Upper lobe of left lung (tissue), 6 donors: ENCODE results near the gene PDE4D. TPM values are rescaled to one million over a fixed set of nuclear protein-coding genes. Genes with fewer than 3 reads are reported as not detected.

Source experiments
- ATAC-seq, 2 donors: fragments of 200-7000 bp; cut with Tn5 transposase; one replicate each; pipeline ENCODE4 v1.9.1; 2022; ENCODE audit warnings: mild to moderate bottlenecking in 2 of 2, moderate library complexity in 2 of 2; ENCODE audit not compliant: low FRiP score in 2 of 2
- DNase-seq, 2 donors: peaks; one replicate each; pipeline ENCODE4 v3.0.0-alpha.2; 2019 to 2020
- H3K27ac ChIP-seq, 4 donors: fragments of 200-600 bp; sonication (generic); one replicate each; pipeline ENCODE4 v1.5.1; 2016 to 2019
- H3K27me3 ChIP-seq, 4 donors: fragments of 200-600 bp; sonication (generic); one replicate each; pipeline ENCODE4 v1.5.1; 2017 to 2019
- H3K36me3 ChIP-seq, 4 donors: fragments of 200-600 bp; sonication (generic); one replicate each; pipeline ENCODE4 v1.5.1; 2016 to 2019
- H3K4me1 ChIP-seq, 4 donors: fragments of 200-600 bp; sonication (generic); one replicate each; pipeline ENCODE4 v1.5.1; 2018 to 2019
- H3K4me3 ChIP-seq, 4 donors: fragments of 200-600 bp; sonication (generic); one replicate each; pipeline ENCODE4 v1.5.1; 2017 to 2019; ENCODE audit warnings: mild to moderate bottlenecking in 2 of 4, moderate library complexity in 1 of 4
- H3K9me3 ChIP-seq, 4 donors: fragments of 200-600 bp; sonication (generic); one replicate each; pipeline ENCODE4 v1.5.1; 2018 to 2019
- CTCF ChIP-seq, 6 experiments: fragments of 450-650 bp in 4 of 6; fragments of 200-600 bp in 2 of 6; sonication (generic) in 2 of 6; IDR thresholded peaks; one replicate each; pipeline ENCODE4 v1.5.1; 2016 to 2019; ENCODE audit warnings: antibody characterized with exemption in 6 of 6
- EP300 ChIP-seq, 4 donors: sonication (generic); formaldehyde crosslinking; IDR thresholded peaks; one replicate each; pipeline ENCODE4 v1.5.1; 2017; ENCODE audit warnings: antibody characterized with exemption in 4 of 4, control low read depth in 2 of 4
- POLR2A ChIP-seq, 4 donors: fragments of 450-650 bp; IDR thresholded peaks; one replicate each; pipeline ENCODE4 v1.5.1; 2016 to 2017; ENCODE audit warnings: antibody characterized with exemption in 4 of 4, mild to moderate bottlenecking in 2 of 4
- POLR2AphosphoS5 ChIP-seq, 2 donors: sonication (generic); formaldehyde crosslinking; IDR thresholded peaks; one replicate each; pipeline ENCODE4 v1.5.1; 2017; ENCODE audit warnings: antibody characterized with exemption in 2 of 2
- WGBS, 2 donors: methylation state at CpG; one replicate each; pipeline ENCODE4 v1.1.5; 2017 to 2018; 5-methylcytosine and 5-hydroxymethylcytosine counted together
- total RNA-seq, 6 donors: library from RNA; depleted of rRNA in 4 of 6; stranded (reverse); fragments of >200 nt in 4 of 6; gene quantifications; one replicate each; pipeline versions ENCODE4 v1.1.0 to v1.2.1, GENCODE V29; 2016 to 2021
- donor health status: DM: no; HTN: no; CAD: no; lungs with moderate emphysema.
- donor health status: DM: no; HTN: yes; CAD: no; lungs with severe emphysema.

Gene PDE4D
- total RNA-seq, 6 donors from 2014 or later: 50.4 to 188 (median 84.0) TPM

GRCh38 chr5:59362438-59362837 is 531.1 kb downstream of the PDE4D start:
- ATAC-seq (no peak), DNase-seq (no peak)
- Histone ChIP-seq H3K4me3 (no peak overlapping the region), H3K9me3 (no peaks in the 10 kb centered on the region), H3K36me3 (no peaks in the 10 kb centered on the region), H3K4me1 (peaks cover 6 to 21% (median 11%) of the 10 kb centered on the region in 4 donors), H3K27me3 (no peaks in the 10 kb centered on the region), H3K27ac (no peak overlapping the region)
- WGBS, 2 donors: 61 to 81% methylated on average over 2 of the region's 2 CpGs
- no peak for TF ChIP-seq CTCF (IDR thresholded peaks at IDR 0.05)
- no peak for TF ChIP-seq POLR2AphosphoS5 (IDR thresholded peaks at IDR 0.05)
- no peak for TF ChIP-seq POLR2A (IDR thresholded peaks at IDR 0.05)
- TF ChIP-seq EP300 (IDR thresholded peaks at IDR 0.05): no peak

DNA sequence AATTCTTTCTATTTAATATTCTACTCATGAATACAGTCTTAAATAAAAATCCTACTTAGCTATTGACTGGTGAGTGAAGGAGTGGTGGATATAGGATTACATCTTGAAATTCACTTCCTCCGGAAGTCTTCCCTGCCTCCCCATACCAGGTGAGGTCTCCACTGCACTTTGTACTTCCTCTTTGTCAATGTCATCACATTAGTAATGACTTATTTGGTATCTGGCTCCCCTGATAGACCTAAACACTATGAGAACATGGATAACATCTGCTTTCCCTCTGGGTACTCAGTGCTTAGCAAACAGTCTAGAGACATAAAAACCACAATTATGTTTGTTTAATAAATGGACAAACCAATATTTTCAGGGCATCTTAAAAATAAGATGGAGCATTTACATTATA is 532.1 kb downstream of the PDE4D start:
- Histone ChIP-seq H3K9me3 (no peaks in the 10 kb centered on the region), H3K36me3 (no peaks in the 10 kb centered on the region), H3K27me3 (no peaks in the 10 kb centered on the region), H3K4me1 (peaks cover 15 to 30% (median 20%) of the 10 kb centered on the region in 4 donors), H3K4me3 (no peak overlapping the region), H3K27ac (no peak overlapping the region)
- 81% methylated on average over 1 of the region's 1 CpG for WGBS, 2 donors
- no peak for DNase-seq
- no peak for ATAC-seq
- no peak for TF ChIP-seq EP300 (IDR thresholded peaks at IDR 0.05)
- no peak for TF ChIP-seq POLR2A (IDR thresholded peaks at IDR 0.05)

DNA sequence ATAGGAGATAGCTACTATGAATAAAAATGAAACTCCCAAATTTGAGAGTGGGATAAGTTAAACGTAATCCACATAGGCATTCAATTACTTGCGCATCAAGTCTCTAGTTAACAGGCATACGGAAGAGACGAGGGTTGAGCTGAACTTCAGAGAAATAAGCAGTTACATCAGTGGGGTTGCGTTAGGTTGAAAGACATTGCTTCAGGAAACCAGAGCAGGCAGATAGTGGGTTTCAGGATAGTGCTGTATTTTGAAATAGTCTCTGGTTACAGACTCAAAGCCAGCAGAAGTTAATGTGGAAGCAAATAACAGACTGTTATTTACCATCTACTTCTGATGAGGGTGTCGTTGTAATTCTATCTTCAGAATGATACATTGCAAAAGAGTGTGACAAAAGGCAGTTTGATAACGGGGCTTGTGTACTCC is 533.4 kb downstream of the PDE4D start:
- no peak for TF ChIP-seq EP300 (IDR thresholded peaks at IDR 0.05)
- TF ChIP-seq POLR2A (IDR thresholded peaks at IDR 0.05): no peak
- TF ChIP-seq POLR2AphosphoS5 (IDR thresholded peaks at IDR 0.05): no peak
- TF ChIP-seq CTCF (IDR thresholded peaks at IDR 0.05): no peak
- Histone ChIP-seq H3K4me3 (no peak overlapping the region), H3K36me3 (no peaks in the 10 kb centered on the region), H3K27me3 (no peaks in the 10 kb centered on the region), H3K9me3 (no peaks in the 10 kb centered on the region), H3K4me1 (peaks cover 15 to 30% (median 21%) of the 10 kb centered on the region in 4 donors), H3K27ac (peak overlapping the region in 1 of 4 donors; percentile 2)
- 40 to 63% methylated on average over 7 of the region's 7 CpGs for WGBS, 2 donors
- DNase-seq (no peak), ATAC-seq (no peak)

- no peak for TF ChIP-seq POLR2A (IDR thresholded peaks at IDR 0.05)
- no peak for TF ChIP-seq POLR2AphosphoS5 (IDR thresholded peaks at IDR 0.05)
- no peak for TF ChIP-seq CTCF (IDR thresholded peaks at IDR 0.05)
- no peak for TF ChIP-seq EP300 (IDR thresholded peaks at IDR 0.05)
- Histone ChIP-seq H3K9me3 (no peaks in the 10 kb centered on the region), H3K4me1 (peaks cover 15 to 30% (median 21%) of the 10 kb centered on the region in 4 donors), H3K36me3 (no peaks in the 10 kb centered on the region), H3K27ac (peak overlapping the region; percentile 1 to 48 (median 18)), H3K4me3 (no peak overlapping the region), H3K27me3 (no peaks in the 10 kb centered on the region)
- 48 to 56% methylated on average over 5 of the region's 5 CpGs for WGBS, 2 donors
- DNase-seq: no peak
- peak; percentile 63 to 92 for ATAC-seq
Observed at GRCh38 chr5:59358005-59358861, 535.3 kb downstream of the PDE4D start.

- Histone ChIP-seq H3K9me3 (no peaks in the 10 kb centered on the region), H3K36me3 (no peaks in the 10 kb centered on the region), H3K4me3 (no peak overlapping the region), H3K4me1 (peaks cover 15 to 30% (median 21%) of the 10 kb centered on the region in 4 donors), H3K27me3 (no peaks in the 10 kb centered on the region), H3K27ac (peak overlapping the region; percentile 1 to 58 (median 34))
- ATAC-seq: peak; percentile 77 to 82
- DNase-seq: peak in 1 of 2 donors; percentile 71
- no peak for TF ChIP-seq POLR2AphosphoS5 (IDR thresholded peaks at IDR 0.05)
- TF ChIP-seq EP300 (IDR thresholded peaks at IDR 0.05): peak in 1 of 4 donors; percentile 22
- TF ChIP-seq POLR2A (IDR thresholded peaks at IDR 0.05): no peak
- no peak for TF ChIP-seq CTCF (IDR thresholded peaks at IDR 0.05)
- 28 to 30% methylated on average over 8 of the region's 8 CpGs for WGBS, 2 donors
Observed at GRCh38 chr5:59357381-59357977, 536.0 kb downstream of the PDE4D start.
